Measurements from ENCODE around the gene PCDHGC5. TPM values are rescaled to one million over a fixed set of nuclear protein-coding genes. Genes with fewer than 3 reads are reported as not detected.

Gene PCDHGC5
- total and polyA plus RNA-seq, 2 of the 8 experiments (the other 6 are each of a cell fraction or from before 2014, with no cell fraction given) = 0.41 to 1.1 TPM

DNA sequence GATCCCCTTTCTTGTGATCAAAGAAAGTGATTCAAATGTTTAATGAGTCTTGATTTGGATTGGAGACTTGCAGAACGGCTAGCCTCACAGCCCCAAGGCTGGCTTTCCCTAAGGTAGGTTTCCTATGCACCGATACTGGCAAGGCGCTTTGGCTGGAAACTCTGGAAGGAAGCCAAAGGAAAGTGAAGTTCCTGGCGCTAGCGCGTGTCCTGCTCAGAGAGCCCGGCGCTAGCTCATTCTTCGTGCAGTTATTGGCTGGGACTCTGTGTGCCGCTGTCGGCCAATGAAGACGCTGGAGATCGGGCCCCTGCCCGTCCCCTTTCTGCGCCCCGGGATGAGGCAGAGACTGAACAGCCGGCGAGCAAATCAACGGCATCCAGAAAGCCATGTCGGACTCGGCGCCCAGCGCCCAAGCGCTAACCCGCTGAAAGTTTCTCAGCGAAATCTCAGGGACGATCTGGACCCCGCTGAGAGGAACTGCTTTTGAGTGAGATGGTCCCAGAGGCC is 13.2 kb upstream of the PCDHGC5 start, which contains the start of gene PCDHGC3:
Gene PCDHGC3 (plus strand): TSS at position 342 of the 507 bp plus-strand sequence. CDS start 151 bp downstream, at position 493.
- no peak within 1 kb of the TSS for H3K4ac ChIP-seq (replicated peaks; ENCODE audit: insufficient read length, low read depth, low read length)
- DNase-seq (ENCODE audit: low read depth in 1 of 2, low spot score in 2 of 2) = peak in 1 of 2 experiments; percentile 86
- H2BK5ac ChIP-seq (ENCODE audit: low read depth, low read length) = no peak within 1 kb of the TSS
- ChIA-PET POLR2A (ENCODE audit: partially characterized antibody) (interaction anchor here (0.9 to 1.9 kb wide), 4 partner anchors 10 to 155 kb away, joined by 4 to 8 read pairs (median 5); partner anchors contain the start of genes PCDHGC5 and TAF7), CTCF (ENCODE audit: partially characterized antibody) (interaction anchor here (1.0 to 8.6 kb wide), 18 partner anchors 13 to 241 kb away, joined by 3 to 218 read pairs (median 4); partner anchors contain the start of genes PCDHGA10, PCDHGA11, PCDHGA12 and PCDHGA8)
- no peak within 1 kb of the TSS for H2BK120ac ChIP-seq (replicated peaks; ENCODE audit: low read depth, low read length)
- no peak within 1 kb of the TSS for H2BK15ac ChIP-seq (ENCODE audit: low read length)
- no peak within 1 kb of the TSS for H2AK5ac ChIP-seq (ENCODE audit: low read depth, low read length)
- no peak within 1 kb of the TSS for H4K91ac ChIP-seq (replicated peaks; ENCODE audit: insufficient read length, low read length)
- H3K27ac ChIP-seq (ENCODE audit: low read depth, low read length) = no peak within 1 kb of the TSS
- H3K79me1 ChIP-seq (ENCODE audit: low read depth, low read length) = no peaks in the 10 kb centered on the region
- H3K79me2 ChIP-seq (ENCODE audit: control insufficient read depth in 1 of 2, insufficient read depth in 2 of 2, low read length in 2 of 2) = no peaks in the 10 kb centered on the region
- H3K4me2 ChIP-seq (ENCODE audit: insufficient read depth in 1 of 2, low read depth in 2 of 2, low read length in 2 of 2) = peak within 1 kb of the TSS; percentile 98 to 100
- no peaks in the 10 kb centered on the region; the same call in 1 of the 2 replicates for H3K23me2 ChIP-seq (ENCODE audit: low read depth, low read length)
- no peaks in the 10 kb centered on the region for H3K36me3 ChIP-seq (ENCODE audit: control insufficient read depth in 2 of 4, insufficient read depth in 4 of 4, low read length in 3 of 4)
- H3K9ac ChIP-seq (replicated peaks in 1 of 4; ENCODE audit: extremely low read depth in 1 of 4, low read depth in 3 of 4, low read length in 3 of 4) = peak within 1 kb of the TSS; percentile 27 to 74 (median 53)
- H4K5ac ChIP-seq (ENCODE audit: insufficient read length, low read depth, low read length) = no peak within 1 kb of the TSS
- no peaks in the 10 kb centered on the region for H3K9me3 ChIP-seq (ENCODE audit: insufficient read depth in 2 of 2, low read depth in 1 of 2, low read length in 1 of 2)
- H3K56ac ChIP-seq (replicated peaks; ENCODE audit: insufficient read length, low read depth, low read length) = no peak within 1 kb of the TSS
- no peak within 1 kb of the TSS; the same call in 1 of the 2 replicates for H3K18ac ChIP-seq (ENCODE audit: extremely low read depth, low read length)
- H4K8ac ChIP-seq (ENCODE audit: extremely low read depth, insufficient read depth, low read length) = peak within 1 kb of the TSS; percentile 69; the same call in 1 of the 2 replicates
- H2BK20ac ChIP-seq (ENCODE audit: low read length) = no peak within 1 kb of the TSS
- peaks cover 0 to 14% of the 10 kb centered on the region in 2 experiments for H4K20me1 ChIP-seq (replicated peaks in 1 of 2; ENCODE audit: control insufficient read depth in 1 of 2, insufficient read depth in 2 of 2, low read length in 2 of 2)
- H3K4me3 ChIP-seq (ENCODE audit: extremely low read depth in 1 of 4, insufficient read depth in 2 of 4, low read depth in 3 of 4, low read length in 4 of 4) = peak within 1 kb of the TSS; percentile 68 to 85 (median 74)
- FAIRE-seq = no peak
- peaks cover 11 to 24% (median 23%) of the 10 kb centered on the region in 4 experiments for H3K27me3 ChIP-seq (replicated peaks in 1 of 4; ENCODE audit: control insufficient read depth in 3 of 4, extremely low read depth in 1 of 4, insufficient read depth in 3 of 4, low read length in 3 of 4)
- H2BK12ac ChIP-seq (ENCODE audit: low read depth, low read length) = no peak within 1 kb of the TSS
- H2AFZ ChIP-seq (ENCODE audit: low read length) = peak within 1 kb of the TSS; percentile 53
- H3K23ac ChIP-seq (ENCODE audit: insufficient read length) = no peak within 1 kb of the TSS
- peaks cover 0 to 5% (median 3%) of the 10 kb centered on the region in 4 experiments; a peak in 4 of 7 replicates for H3K4me1 ChIP-seq (replicated peaks in 1 of 4; ENCODE audit: control insufficient read depth in 3 of 4, insufficient read depth in 4 of 4, low read length in 3 of 4)
- H3K14ac ChIP-seq (ENCODE audit: insufficient read length) = no peak within 1 kb of the TSS
- 4% methylated on average over 28 of the region's 28 CpGs; no CpG with 5 or more reads in 1 of the 2 experiments for WGBS, 2 experiments (ENCODE audit: extremely low coverage in 1 of 2, insufficient coverage in 1 of 2, insufficient read length in 1 of 2, insufficient replicate concordance in 2 of 2, low coverage in 1 of 2, low lambda C conversion rate in 2 of 2, missing lambda C conversion rate in 1 of 2)
- no peak for TF ChIP-seq ZNF274 (IDR thresholded peaks at IDR 0.05; ENCODE audit: borderline replicate concordance, extremely low read depth, low read length)
- TF ChIP-seq HDAC6 (IDR thresholded peaks at IDR 0.05; ENCODE audit: low read depth, low read length) = no peak
- no peak for TF ChIP-seq SAP30 (IDR thresholded peaks at IDR 0.05; ENCODE audit: insufficient read depth, insufficient replicate concordance, low read length)
- TF ChIP-seq, protein P1, sequence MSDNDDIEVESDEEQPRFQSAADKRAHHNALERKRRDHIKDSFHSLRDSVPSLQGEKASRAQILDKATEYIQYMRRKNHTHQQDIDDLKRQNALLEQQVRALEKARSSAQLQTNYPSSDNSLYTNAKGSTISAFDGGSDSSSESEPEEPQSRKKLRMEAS (IDR thresholded peaks at IDR 0.05) = peak; percentile 89
- TF ChIP-seq SRF (IDR thresholded peaks at IDR 0.05; ENCODE audit: low read depth, low read length) = no peak
- no peak for TF ChIP-seq JUN (IDR thresholded peaks at IDR 0.05; ENCODE audit: low read depth, low read length)
- no peak for TF ChIP-seq RFX5 (IDR thresholded peaks at IDR 0.05; ENCODE audit: borderline replicate concordance, low read depth, low read length)
- no peak for TF ChIP-seq POLR2A (IDR thresholded peaks at IDR 0.05; ENCODE audit: control extremely low read depth in 1 of 2, low read depth in 2 of 2, low read length in 2 of 2)
- TF ChIP-seq TAF7 (optimal IDR thresholded peaks at IDR 0.05; ENCODE audit: borderline replicate concordance, low read depth, low read length) = no peak
- TF ChIP-seq, protein P2, sequence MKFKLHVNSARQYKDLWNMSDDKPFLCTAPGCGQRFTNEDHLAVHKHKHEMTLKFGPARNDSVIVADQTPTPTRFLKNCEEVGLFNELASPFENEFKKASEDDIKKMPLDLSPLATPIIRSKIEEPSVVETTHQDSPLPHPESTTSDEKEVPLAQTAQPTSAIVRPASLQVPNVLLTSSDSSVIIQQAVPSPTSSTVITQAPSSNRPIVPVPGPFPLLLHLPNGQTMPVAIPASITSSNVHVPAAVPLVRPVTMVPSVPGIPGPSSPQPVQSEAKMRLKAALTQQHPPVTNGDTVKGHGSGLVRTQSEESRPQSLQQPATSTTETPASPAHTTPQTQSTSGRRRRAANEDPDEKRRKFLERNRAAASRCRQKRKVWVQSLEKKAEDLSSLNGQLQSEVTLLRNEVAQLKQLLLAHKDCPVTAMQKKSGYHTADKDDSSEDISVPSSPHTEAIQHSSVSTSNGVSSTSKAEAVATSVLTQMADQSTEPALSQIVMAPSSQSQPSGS (IDR thresholded peaks at IDR 0.05; ENCODE audit: low read length) = no peak

Measured in H1 (cell line).